Mesenteric fat pad (tissue), 1 donor: ENCODE data around the gene RBM33. TPM values are rescaled to one million over a fixed set of nuclear protein-coding genes. Genes with fewer than 3 reads are reported as not detected.
"Not testable (repeated sequence)": the region's sequence is repeated elsewhere in the genome, so short reads cannot be mapped to it uniquely, and the experiment has no call there.

Source experiments
- DNase-seq: peaks from one replicate; pipeline ENCODE4 v3.0.0-alpha.2; 2020; ENCODE audit warnings: low spot score
- total RNA-seq: library from RNA; stranded (reverse); fragmentation: NEBNext Ultra II Directional; extraction: Animal tissue kit (Norgen Biotek cat#: 25700); gene quantifications from one replicate; pipeline ENCODE4 v1.2.1, GENCODE V29; 2021
- donor health status: DM: yes; HTN: yes; CAD: no.

Gene RBM33
- total RNA-seq, 1 donor from 2014 or later: 43.7 TPM

DNA sequence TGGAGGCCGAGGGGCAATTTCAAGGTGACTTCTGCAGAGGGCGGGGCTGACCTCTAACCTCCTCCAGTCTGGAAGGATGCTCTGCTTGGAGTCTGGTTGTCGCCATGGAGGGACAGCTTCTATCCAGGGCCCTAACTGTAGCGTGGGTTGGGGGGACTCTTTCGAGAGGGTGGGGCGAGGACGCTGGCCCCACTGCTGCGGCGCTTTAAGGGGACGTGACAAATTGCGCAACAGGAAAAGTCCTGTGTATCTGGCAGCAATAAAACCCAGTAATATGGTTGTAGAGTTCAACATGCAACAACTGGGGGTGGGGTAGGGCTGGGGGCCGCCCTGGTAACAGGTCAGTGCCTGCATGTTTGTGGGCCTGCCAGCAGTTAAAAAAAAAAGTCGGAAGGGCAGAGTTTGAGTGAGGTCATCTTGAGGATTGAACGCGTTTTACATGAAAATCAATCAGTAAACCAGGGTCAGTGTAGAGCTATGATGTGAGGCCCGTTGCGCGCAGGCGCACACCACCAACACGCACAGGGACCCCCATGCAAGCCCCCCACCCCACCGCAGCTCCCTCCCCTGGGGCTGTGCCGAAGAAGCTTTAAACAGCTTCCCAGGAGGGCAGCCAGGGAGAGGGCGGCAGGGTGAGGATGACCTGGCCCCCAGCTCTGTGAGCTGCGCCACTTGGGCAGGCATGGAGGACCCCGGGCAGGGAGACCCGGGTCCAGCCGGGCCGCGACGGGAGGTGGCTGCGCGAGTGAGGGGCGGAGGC lies 163.5 kb downstream of the RBM33 start:
- DNase-seq: no peak

DNA sequence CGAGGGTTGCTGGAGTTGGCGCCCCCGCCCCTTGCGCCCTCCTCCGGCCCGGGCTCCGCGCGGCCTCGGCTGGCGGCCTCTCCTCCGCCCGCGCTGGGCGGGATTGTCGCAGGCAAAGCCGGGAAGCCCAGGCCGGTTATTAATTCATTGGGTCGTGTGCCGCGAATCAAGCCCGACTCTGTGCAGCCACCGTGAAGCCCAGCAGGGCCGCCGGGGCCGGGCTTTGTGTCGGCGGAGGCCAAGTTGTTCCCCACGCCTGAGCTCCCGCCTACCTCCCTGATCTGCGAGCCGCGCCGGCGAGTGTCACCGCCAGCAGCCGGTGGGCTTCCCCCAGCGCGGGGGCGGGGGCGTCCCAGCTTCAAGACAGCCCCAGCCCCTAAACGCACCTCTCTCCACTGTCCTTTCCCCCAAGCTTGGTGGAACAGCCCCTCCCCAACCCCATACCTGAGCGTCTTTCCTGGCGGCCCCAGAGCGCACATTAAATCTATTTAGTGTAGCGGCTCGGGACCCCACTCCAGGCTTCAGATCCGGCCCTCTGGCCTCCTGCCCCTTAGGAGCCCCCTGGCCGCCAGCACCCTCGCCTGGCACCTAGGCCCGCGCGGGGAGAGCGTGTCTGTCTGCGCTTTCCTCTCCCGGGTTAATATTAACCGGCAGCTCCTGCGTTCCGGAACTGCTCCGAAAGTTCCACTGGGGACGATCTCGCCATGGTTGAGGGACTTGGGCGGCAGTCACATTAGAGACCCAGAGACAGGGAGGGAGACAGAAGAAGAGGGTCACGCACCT lies 164.3 kb downstream of the RBM33 start:
- no peak for DNase-seq

DNA sequence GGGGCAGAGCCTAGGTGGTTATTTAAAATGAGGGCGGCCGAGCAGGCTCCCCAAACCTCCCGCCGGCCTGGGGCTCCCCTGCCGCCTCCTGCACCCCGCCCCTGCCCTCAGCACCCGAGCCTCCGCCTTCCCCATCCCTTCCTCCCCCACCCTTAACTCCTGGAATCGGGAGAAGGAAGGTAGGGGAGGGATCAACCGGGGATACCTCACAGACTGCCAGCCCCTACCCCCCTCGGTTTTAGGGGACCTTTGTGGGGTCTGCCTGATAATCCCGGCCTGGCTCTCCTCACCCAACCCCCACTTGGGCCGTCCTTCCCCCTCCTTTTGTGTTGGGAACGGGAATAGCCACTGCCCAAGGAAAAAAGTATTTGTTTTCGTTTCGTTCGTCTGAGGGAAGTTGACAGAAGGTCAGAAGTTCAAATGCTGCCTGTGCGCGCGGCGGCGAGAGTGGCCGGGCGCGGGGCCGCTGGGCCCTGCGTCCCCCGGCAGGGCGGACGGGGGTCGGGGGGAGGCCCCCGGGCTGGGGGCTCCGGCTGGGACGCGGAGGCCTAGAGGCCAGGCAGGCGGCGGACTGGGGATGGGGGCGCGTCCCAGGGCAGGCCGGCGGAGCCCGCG lies 165.0 kb downstream of the RBM33 start:
- DNase-seq: no peak

DNA sequence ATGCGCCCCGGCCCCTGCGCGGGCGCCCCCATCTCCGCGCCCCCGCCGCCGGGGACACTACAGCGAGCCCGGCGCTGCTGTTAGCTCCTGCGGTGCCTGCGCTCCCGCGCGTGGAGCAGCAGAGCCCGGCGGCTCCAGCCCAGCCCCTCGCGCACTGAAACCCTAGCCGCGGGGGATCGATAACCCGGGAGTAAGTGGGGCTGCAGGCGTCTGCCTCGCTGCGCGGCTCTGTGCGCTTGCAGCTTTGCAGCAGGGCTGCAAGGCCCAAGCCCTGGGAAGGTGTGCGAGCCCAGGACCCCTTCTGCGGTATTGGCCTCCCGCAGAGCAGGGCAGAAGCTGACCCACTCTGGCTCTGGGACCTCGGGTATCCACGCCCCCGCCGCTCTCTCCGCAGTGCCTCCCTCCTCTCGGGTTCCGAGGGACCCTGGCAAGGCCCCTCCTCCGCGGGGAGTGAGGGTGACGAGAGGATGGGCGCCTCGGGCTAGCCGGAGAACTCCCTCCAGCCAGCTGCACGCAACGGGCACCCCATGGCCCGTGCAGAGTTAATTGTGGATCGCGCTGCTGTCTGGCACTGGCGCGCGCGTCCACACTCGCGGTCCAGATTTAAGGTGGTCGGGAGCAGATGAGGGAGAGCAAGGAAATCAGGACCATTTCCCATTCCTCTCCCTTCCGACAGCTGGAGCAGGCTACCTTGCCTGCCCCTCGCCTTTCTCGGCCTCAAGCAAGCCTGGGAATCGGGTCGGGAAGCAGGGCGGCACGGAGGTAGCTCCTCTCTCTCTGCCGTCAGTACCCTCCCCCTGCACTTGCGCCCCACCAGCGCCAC lies 165.7 kb downstream of the RBM33 start:
- DNase-seq: no peak

DNA sequence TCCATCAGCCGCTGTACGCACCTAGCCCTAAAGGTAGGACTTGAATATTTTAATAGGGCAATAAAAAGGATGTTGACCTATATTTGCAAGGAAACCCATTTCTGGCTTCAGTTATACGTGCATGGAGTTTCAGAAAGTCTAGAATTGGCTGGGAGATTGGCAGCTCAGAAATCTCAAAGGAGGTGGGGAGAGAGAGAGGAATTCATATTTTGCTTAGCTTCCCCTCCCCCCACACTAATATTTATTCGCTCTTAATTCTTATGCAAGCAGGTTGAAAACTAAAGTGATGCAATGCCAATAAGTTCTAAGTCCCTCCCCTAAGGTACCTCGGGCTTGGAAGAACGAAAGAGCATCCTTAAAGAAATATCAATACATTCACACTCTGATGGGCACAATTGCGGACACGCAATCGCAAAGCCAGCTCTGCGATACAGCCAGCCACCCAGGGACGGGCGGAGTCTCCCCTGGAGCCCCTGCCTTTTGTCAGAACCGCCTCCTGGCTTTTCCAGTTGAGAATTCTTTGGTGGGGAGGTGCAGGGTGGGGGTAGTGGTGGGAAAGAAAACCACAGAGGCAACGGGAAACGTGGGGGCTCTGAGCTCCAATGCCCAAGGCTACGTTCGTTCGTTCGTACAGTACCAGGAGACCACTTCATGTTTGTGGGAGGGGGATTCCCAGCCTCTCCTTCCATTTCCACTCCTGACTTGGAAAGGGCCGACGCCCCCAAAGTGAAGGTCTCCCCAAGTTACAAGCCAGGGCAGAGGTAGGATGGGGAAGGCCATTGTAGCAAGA lies 166.5 kb downstream of the RBM33 start:
- DNase-seq: no peak

DNA sequence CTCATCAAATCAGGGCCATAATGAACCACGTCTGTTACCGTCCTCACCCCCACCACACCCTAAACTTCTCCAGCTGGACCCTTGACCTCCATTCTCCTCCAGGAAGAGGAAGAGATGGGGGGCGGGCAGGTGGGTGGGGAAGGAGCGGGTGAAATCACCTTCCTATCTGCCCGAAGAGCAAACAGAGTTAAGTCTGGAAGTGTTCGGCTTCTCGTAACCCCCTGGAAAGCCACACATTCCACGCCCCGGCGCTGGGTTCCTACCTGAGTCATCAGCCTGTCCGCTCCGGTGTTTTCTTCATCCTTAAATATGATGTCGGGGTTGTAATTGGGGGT lies 167.1 kb downstream of the RBM33 start:
- DNase-seq: no peak

DNA sequence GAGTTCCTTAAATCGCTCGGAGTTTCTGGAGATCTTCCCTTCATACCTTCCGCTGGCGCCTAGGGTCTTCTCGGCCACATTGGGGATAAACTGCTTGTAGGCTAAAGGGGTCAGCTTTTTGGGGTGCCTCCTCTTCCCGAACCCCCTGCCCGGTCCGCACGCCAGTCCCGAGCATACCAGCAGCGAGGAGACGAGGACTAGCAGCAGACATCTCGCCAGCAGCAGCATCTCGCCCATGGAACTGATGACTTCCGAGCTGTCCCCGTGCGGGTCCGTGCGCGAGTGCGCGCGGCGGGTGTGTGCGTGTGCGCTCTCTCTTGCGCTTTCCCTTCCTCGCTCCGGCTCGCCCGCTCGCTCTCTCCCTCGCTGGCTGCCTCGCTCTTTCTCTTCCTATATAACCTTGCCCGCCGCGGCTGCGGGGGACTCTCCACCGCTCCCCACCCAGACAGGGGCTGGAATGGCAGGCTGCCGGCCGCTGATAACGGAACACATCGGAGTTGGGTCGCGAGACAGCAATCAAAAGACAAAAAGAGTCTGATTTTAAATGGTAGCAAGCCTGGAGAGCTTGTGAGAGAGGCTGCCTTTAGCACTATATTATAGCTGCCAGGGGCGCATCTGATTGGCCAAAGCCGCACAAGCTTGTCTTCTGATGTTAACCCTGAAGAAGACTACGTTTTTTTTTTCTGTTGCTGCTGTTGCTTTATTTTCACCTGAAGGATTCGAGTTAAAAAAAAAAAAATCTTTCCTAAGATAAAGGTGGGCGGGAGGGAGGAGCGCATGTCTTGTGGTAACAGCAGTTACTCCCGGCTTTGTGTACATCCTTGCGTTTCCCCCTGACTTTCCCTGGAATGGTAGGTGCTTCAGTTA lies 167.7 kb downstream of the RBM33 start, which contains the start of gene SHH:
Gene SHH, minus strand, starts transcription at position 569 of the 867 bp plus-strand sequence. Its CDS starts 341 bp downstream, at position 228.
- no peak for DNase-seq

DNA sequence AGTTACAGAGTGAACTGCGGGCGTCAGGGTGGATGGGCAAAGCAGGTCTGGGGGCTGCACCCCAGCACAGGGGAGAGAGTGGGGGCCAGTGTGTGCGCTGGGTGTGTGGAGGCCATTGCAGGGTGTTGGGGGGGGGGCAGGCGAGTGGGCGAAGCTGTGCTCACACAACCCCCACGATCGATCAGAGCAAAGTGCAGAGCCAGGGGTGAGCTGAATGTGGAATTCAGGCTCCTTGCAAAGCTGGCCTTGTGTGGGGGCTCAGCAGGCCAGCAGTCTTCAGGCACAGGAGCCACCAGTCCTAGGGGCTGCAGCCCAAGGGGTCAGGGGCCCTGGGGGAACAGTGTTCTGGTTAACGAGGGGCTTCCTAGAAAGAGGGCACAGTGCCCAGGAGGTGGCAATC lies 168.7 kb downstream of the RBM33 start:
- DNase-seq: no peak

DNA sequence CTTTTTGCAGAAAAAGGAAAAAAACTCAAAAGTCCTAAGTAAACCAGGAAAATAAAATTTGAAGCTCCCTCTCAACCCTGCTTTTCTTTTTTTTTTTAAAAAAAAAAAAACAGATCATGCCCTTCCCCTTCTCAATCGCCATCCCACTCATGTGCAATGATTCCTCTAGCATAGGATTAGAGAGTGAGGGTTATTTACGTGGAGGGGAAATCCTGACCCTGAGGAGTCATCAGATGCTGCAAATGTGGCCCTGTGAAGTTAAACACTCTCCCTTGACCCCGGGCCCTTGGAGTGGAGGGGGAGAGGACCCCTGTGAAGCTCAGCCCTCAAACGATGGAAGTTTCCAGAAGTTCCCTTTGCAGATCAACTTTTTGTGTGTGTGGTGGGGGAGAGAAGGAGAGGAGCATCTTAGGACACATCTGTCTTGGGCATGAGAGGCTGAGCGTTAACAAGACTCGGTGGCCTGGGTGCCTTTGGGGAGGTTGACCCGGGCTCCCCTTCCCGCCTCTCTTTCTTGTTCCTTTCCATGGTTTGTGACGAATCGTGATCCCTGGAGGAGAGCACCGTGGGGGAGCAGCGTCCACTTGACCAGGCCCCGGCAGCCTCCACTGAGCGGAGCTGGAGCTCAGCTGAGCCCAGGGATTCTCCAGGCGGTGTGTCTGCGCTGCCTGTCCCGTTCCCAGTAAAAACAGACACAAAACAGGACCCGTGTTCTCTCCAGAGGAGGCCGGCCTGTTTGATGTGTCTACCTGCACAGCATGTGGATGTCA lies 169.3 kb downstream of the RBM33 start:
- no peak for DNase-seq

DNA sequence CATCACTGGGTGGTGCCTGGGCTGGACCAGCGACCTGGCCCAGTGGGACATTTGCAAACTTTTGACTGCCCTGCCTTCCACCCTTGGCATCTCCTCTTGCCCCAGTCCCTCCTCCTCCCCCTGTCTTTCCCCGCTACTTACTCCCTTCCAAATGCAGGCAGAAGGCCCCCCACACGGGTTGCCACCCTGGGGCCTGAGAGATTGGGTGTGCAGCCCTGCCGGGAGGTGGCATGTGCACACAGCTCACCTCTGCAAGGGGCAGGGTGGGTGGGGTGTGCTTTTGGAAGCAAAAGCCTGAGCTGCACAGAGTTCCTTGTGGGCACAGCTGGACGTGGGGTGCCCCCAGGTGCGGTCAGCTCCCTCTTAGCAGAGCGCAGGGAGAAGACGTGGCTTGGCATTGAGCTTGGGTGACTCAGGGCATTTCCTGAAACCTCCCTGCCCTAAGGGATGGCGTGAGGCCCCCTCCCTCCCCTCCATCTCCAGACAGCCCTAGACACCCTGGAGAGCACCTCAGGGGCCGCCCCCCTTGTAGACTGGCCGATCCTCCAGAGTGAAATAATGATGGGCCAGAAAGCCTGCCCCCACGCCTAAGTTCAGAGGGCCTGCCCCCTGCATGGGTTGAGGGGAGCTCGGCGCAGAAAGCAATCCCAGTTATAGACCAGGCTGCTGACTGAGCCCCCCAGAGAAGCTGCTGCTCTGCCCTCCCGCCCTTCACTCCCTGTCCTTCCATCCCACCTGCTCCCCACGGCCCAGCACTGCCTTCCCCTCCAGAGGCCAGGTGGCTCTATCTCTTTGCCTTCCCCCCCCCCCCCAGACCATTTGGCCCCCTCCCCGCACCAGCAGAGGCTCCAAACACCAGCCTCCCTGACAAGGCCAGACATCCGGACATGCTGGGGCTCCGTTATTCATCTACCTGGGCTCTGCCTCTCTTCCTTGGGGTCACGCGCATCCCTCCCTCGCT lies 170.1 kb downstream of the RBM33 start:
- DNase-seq: no peak

DNA sequence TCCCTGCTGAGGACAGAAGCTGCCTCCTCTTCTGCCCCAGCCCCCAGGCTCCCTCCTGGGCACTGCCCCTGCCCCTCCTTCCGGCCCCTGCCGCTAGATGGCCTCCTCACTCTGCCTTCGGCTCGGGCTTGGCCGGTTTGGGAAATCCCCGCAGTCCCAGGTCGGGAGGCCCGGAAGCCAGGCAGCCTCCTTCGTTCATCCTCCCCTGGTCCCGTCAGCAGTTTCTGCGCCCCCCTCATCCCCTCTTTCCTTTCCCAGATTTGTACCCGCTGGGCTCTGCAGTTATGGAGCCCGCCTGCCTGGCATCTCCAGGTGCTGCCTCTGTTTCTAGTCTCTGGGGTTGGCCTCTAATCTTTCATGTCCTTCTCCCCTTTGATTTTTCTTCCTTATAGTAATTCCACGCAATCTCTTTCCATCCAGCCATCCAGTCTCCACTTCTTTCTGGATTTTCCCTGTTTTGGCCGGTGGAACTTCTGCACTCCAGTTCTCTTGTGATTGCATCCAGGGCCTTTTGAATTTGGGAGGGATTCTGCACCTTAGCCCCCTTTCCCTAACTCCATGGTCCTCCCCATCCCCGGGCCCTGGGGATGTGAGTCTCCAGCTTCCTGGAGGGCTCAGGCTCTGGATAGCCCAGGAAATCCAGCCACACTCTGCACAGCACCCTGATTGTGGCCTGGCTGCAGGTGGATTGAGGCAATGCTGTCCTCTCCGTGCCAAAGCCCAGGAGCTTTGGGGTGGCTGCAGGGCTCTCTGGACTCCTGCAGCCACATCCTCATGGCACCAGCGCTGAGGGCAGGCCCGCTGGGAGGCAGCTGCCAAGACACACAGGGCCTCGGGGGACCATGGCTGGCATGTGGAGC lies 171.1 kb downstream of the RBM33 start:
- no peak for DNase-seq

DNA sequence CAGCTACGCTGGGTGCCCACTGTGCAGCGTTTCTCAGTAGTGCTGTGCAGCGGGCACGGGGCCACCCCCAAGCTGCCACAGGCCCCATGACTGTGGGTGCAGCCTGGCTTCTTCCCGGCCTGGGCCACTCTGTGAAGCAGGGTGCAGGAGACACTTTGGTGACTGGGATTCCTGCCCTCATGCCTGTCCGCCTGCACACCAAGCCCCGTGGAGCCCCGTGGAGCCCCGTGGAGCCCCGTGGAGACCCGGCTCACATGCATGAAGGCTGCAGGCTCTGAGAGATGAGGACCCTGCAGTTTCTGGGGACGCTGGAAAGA lies 171.7 kb downstream of the RBM33 start:
- no peak for DNase-seq

DNA sequence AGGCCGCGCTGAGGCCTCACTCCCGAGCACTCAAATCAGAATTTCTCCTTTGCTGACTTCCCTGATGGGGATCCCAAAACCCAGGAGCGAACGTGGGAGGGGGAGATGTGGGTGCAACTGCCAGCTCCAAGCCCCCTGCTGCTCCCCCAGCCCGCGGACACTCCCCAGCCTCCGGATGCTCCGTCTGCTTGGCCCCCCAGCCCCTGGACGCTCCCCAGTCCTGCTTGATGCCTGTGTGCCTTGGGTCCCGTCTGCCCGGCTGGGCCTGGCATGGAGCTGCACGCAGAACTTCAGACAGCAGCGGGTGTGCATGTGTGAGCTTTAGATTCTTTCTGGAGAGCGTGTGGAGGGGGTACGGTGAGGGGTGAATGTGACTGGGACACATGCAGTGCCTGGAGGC lies 172.5 kb downstream of the RBM33 start:
- DNase-seq: no peak

DNA sequence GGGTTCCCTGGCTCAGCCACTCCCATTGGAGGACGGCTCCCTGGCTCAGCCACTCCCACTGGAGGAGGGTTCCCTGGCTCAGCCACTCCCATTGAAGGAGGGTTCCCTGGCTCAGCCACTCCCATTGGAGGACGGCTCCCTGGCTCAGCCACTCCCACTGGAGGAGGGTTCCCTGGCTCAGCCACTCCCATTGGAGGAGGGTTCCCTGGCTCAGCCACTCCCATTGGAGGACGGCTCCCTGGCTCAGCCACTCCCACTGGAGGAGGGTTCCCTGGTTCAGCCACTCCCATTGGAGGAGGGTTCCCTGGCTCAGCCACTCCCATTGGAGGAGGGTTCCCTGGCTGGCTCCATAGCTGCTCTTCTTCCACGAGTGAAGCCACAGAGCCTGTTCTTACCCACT lies 173.1 kb downstream of the RBM33 start:
- DNase-seq: not testable (repeated sequence)

DNA sequence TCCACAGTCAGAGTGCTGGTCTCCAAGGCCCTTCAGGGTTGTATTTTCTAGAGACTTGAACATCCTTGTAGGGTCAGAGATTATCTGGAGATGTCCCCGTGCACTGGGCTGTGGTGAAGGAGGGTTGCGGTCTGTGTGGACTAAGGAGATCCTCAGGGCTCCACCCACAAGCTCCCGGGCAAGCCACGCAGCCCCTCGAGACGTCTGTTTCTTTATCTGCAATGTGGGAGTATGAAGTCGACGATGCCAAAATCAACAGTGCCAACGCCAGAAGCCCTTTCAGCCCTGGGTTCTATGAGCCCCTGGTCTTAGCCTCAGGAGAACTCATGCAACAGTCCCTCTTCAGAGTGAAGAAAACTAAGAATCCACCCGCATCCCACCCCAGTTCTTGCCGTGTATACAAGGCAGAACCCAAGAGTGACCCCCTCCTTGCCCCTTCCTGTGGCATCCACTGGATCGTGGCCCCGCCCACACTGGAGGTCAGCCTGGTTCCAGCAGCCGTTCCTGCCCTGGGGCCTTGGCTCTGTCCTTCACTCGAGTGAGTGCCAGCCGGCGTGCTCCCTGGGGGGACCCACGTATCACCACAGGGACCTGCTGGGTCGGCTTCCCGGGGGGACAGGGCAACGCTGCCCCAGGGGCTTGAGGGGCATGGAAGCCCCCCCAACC lies 173.8 kb downstream of the RBM33 start:
- DNase-seq: no peak

DNA sequence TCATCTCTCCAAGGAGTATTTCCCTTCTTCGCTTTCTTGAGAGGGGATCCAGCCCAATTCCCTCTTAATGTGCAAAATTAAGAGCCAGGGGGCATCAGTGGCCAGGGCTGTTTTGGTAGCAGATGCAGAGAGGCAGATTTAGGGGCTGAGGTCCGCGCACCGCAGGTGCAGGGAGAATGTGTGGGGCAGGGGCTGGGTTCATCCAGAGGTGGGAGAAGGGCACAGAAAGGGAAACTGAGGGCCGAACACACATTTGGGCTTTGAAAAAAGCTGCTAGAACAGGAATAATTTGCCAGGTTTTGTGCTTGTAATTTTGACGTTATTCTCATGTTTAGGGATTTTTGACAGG lies 174.3 kb downstream of the RBM33 start:
- no peak for DNase-seq
